GM21786 (cell line): ENCODE data around the gene RPS25.
"Not testable (repeated sequence)": the region's sequence is repeated elsewhere in the genome, so short reads cannot be mapped to it uniquely, and the experiment has no call there.

ENCODE experiments used
- ATAC-seq: cut with Tn5 transposase; IDR thresholded peaks from one replicate; pipeline ENCODE4 v1.9.1; 2021; ENCODE audit not compliant: unreplicated experiment

The RPS25 gene

DNA sequence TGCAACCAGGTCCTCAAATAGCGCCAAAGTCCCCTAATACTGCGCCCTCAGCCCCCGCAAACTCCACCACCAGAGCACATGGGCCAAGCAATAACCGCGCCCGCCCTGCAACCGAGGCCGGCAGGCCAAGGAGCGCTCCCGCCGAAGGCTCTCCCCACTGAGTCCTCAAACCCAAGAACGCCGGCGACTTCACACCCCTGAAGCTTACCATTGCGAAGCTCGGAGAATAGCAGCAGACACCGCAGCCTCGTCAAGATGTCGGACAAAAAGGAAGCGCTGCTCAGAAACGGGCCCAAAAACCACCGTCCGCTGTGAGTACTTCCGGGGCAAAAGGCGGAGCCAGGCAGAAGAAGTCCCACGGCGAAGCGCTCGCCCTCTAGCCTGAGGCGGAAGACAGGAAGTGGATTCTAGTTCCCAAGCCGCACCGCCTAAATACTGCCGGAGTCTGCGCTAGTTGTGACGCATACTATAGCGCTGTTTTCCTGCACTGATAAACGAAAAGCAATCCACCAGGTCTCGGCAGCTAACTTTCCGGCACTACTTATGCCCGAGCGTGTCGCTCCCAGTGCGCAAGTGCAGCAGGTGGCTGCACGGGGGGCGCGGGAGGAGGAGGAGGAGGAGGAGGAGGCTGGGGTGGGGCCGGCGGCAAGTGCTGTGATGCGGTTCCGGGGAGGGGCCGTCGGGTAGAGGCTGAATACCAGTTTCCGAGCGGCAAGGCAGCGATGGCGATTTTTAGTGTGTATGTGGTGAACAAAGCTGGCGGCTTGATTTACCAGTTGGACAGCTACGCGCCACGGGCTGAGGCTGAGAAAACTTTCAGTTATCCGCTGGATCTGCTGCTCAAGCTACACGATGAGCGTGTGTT is at the start of gene RPS25, which contains the start of gene TRAPPC4:
RPS25 (minus strand) TSS at position 270 of the 865 bp plus-strand sequence; CDS start at position 211, 59 bp downstream.
TRAPPC4 (plus strand) TSS at position 693 of the 865 bp plus-strand sequence; CDS start at position 723, 30 bp downstream.
- ATAC-seq = peak; percentile 90

DNA sequence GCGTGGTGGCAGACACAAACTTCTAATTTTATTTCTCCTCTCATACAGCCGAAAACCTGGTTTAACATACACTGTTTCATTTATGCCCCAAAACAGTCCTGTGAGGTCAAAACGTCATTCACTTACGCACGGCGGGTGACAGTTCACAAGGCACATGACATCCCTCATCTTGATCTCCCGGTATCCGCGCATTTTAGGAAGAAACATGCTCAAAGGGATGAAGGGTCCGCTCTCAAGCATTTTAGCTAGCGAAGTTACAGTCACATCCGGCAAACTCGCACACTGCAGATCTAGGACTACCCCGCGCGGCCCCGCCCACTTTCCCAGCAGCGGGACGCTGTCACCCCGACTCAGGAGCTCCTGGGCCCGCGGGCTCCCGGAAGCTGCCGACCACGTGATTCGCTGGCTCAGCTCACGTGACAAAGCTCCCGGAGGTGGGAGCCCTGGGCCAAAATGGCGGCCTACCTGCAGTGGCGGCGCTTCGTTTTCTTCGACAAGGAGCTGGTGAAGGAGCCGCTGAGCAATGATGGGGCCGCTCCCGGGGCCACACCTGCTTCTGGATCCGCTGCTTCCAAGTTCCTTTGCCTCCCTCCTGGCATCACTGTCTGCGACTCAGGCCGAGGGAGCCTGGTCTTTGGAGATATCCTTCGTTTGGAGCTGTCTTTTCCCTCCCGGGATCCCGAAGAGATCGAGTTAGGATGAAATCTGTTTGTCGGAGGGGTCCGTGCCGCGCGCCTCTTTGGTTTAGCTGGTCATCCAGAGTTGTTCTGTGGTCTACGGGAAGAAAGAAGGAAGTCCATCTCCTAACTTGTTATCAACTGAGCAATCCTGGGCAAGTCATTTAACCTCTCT is 49.5 kb upstream of the RPS25 start, which contains the start of gene VPS11:
VPS11 (plus strand) TSS at position 448 of the 852 bp plus-strand sequence; CDS start at position 454, 6 bp downstream.
- peak; percentile 88 for ATAC-seq

DNA sequence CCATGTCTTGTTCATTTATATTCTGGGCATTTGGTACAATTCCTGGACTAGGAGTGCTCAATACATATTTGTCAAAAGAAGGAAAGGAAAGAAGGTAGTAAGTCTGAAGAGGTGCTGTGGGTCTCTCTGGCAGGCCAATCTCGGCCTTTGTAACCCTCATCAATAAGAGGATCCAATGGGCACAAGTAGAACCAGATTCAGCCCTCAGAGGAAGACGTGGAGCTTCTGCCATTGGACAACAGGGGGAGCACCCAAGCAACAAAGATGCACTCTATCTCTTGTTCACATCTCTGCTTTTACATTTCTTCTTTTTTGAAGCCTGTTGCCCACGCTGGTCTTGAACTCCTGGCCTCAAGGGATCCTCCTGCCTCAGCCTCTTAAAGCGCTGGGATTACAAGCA is 47.2 kb upstream of the RPS25 start:
- no peak for ATAC-seq

DNA sequence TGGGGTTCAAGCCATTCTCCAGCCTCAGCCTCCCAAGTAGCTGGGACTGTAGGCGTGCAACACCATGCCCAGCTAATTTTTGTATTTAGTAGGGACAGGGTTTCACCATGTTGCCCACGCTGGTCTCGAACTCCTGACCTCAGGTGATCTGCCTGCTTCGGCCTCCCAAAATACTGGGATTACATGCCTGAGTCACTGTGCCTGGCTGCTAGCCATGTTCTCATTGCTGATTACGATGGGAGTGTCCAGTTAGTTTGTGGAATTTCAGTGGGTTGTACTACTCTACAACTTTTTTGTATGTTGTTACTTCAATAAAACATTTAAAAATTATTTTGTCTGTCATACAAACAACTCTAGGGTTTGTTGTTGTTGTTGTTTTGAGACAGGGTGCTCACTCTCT is 44.6 kb upstream of the RPS25 start:
- ATAC-seq = no peak

DNA sequence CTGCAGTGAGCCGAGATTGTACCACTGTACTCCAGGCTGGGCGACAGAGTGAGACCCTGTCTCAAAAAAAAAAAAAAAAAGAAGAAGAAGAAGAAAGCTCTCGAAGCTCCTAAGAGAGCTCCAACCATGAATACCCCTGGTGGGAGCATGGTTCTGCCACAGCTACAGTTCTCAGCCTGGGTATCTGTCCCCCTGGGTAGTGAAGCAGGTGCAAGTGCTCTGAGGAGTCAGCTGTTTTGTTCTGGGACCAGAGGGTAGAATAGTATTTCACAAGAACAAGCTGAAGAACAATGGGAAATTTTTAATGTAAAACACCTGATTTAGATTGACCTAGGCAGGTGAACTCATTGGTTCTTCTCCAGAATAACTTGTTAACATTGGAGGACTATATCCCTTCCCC is 43.1 kb upstream of the RPS25 start:
- no peak for ATAC-seq

DNA sequence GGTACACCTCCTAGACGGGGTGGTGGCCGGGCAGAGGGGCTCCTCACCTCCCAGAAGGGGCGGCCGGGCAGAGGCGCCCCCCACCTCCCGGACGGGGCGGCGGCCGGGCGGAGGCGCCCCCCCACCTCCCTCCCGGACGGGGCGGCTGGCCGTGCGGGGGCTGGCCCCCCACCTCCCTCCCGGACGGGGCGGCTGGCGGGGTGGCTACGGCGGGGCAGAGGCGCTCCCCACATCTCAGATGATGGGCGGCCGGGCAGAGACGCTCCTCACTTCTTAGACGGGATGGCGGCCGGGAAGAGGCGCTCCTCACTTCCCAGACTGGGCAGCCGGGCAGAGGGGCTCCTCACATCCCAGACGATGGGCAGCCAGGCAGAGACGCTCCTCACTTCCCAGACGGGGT is 41.0 kb upstream of the RPS25 start:
- not testable (repeated sequence) for ATAC-seq

DNA sequence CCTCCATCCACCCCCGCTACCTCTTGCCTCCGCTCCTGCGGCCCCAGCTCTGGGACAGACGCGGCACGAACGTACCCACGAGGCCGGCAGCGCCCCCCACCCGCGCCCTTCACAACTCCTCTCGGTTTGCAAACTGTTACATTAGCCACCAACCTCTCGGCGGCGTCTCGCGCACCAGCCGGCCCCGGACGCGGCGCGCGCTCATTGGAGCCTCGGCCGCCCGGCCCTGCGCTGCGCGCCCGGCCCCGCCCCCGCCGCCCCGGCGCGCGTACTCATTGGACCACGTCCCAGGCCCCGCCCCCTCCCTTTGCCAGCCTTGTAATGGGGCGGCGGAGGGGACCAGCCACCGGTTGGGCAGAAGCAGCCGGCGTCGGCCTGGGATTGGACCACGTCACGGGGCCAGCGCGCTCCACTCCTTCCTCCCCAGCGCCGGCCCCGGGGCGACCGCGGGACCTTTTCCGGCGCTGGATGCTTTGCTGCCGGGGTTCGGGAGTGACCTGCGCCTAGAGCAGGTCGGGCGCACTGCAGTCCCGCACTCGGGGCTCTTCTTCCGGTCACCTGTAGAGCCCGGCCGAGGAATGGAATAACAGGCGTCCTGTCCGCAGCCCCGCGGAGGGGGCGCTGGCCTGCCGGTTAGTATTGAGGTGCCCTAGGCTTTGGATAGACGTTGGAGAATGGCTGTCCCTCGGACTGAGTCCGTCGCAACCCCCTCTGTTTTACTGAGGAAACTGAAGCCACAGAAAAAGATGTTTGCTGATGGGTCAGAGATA is 39.0 kb upstream of the RPS25 start, which contains the start of gene HYOU1:
HYOU1 (minus strand) TSS at position 206 of the 770 bp plus-strand sequence. CDS start 1,045 bp downstream, outside the sequence.
- ATAC-seq = peak; percentile 88

DNA sequence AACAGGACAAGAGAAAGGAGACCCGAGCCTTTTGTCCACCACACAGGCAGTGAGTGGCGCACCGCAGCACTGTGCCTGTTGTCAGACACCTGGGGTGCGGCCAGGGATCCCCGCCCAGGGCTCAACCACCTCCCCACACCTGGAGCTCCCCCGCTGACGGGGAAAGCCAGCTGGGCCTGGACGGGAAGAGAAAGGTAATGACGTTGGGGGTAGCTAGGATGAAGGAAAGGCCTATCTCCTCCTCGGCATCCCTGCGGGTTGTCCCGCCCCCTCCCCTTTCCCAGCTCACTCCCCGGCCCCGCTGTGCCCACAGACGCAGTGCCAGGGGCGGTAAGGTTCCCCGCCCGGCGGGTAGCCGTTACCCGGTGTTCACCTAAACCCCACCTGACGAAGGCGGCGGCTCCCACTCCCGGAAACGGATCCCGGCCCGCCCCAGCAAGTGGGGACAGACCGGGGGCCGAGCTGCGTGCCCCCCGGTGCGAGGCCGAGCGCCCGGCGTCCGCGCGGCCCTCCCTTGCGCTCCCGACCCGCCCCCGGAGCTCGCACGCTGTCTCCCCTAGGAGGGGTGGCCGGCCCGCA is 38.4 kb upstream of the RPS25 start:
- peak; percentile 1 for ATAC-seq

DNA sequence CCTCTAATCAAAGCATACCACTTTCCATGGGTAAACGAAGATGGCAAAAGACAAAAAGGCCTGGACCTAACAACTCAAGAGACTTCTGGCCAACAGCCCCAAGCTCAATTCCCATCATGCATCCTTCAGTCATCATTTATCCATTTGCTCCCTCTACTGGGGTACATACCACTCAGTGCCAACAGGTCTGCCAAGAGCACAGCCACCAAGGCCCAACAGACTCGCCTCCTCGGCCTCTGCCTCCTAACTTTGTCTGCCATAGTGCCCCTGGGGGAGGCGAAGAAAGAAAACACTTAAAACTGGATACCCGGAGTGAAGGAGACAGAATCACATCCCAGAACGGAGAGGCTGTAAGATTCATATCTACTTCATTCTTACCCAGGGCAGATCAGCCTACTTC is 37.8 kb upstream of the RPS25 start:
- ATAC-seq = no peak

DNA sequence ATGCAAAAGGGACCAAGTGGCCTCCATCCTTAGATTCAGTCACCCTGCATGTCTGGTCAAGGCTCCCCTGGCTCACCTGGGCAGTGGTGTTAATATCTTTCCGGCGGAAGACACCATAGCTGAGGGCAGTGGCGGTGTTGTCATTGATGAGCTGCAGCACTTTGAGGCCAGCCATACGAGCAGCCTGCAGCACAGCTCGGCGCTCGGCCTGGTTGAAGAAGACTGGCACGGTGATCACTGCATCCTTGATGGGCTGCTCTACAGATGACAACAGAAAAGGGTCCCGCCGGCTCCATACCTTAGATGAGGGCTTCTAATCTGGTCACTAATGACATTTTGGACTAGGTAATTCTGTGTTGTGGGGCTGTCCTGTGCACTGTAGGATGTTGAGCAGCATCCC is 36.3 kb upstream of the RPS25 start:
- no peak for ATAC-seq

DNA sequence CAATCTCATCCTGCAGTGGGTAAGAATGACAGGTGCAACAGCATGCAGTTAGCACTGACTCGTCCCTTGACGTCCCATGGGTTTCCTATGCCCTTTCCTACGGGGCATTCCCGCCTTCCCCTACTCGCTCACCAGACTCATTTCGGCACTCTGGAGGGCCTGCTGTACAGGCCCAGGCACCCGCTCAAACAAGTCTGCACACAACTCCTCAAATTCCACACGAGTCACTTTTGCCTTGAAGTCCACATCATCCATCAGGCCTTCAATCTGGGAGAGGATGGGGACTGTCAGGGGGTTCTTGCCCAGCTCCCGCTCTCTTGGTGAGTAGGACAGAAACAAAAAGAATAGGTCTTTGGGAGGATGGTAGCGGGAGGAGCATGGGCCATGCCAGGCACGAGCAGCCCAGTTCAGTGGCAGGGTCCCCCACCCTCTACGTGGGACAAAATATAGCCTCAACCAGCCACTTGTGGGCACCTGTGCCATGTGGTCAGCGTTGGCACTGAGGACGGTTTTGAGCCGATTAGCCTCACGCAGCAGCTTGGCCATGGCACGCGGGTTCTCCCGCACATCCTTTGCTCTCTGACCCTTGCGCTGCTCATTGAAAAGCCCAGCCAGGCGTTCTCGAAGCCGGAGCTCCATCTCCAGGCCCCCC is 34.1 kb upstream of the RPS25 start:
- ATAC-seq = no peak

DNA sequence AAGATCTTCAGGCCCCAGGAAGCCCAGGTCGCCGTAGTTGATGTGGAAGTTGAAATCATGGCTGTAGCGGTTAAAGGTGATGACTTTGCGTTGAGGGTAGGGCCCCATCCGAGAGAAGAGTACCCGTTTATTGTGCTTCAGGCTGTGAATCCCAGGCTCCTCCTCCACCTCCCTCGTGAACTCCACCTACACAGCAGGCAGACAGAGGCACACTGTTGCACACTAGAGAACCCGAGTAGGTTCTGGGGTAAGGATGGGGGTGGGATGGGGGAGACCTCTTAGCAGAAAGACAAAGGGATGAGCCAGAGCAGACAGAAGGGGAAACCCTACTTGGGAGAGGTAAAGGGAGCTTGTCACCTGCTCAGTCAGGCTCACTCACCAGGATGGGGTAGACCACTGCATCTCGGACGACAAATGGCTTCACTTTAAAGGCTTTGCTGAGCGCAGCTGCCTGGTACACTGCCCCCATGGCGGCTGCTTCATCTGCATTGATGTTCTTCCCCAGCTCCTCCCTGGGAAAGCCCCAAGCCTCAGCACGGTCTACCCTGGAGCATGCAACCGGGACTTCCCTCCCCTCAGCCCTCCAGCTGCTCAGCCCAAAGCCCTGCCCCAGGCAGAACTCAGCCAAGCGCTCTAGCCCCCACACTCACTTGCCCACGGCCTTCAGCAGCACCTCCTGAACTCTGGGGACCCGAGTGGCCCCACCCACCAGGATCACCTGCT is 33.5 kb upstream of the RPS25 start:
- peak; percentile 68 for ATAC-seq

DNA sequence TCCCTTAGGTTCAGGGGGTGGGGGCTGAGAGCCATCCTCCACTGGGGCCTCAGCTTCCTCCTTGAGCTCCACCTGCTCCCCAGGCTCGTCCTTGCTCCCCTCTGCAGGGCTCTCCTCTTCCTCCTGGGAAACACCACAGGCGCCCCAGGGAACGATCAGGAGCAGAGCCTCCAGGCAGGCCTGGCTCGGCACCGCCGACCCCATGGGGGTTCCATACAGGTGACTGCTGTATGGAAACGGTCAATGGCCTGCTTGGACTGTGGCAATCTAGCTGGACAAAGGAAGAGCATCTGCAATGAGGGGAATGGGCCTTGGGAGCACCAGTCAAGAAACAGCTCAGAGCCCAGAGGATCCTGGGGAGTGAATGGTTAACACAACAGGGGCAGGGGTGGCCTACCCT is 30.9 kb upstream of the RPS25 start:
- no peak for ATAC-seq

DNA sequence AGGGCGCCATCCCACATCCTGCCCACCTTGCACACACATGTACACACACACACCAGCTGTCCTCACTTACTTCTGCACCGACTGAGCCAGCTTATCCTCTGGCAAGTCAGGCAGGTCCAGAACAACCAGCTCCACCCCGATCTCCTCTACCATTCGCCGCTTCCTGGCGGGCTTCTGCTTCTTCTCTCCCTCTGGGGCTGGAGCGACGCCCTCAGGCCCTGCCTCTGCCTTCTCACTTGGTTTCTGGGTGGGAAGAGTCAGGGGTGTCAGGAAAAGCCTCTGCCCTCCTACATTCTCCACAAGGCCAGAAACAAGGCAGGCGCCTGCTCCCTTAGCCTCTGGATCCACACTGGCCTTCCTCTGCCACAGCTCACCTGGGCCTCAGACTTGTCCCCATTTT is 30.5 kb upstream of the RPS25 start:
- no peak for ATAC-seq

DNA sequence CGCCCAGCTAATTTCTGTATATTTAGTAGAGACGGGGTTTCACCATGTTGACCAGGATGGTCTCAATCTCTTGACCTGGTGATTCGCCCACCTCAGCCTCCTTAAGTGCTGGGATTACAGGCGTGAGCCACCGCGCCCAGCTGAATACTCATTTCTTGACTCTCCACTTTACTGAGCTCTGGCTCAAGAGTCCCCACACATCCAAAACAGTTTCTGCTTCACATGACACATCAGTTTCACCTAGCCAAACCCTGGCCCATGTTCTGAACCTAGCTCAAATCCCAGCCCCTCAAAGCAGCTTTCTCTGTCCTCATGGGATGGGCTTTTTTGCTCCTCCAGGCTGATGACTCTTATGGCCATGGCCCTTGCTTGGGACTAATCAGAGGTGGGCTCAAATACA is 29.1 kb upstream of the RPS25 start:
- no peak for ATAC-seq

DNA sequence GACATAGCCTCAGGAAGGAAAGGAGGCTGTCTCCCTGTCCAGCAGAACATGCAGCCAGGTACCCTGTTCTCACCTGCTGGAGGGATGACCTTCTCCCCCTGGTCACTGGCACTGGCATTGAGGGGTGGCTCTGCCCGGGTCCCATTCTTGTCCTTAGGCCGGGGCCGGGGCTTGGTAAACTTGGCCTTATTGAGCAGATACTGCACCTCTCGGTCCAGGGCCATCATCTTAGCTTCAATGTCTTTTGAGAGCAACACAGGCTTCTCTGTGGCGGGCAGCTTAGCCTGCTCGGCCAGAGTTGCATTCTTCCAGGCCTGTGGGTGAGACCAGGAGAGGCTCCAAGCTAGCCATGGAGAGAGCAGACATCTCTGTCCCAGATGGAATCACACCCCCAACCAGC is 28.3 kb upstream of the RPS25 start:
- no peak for ATAC-seq

DNA sequence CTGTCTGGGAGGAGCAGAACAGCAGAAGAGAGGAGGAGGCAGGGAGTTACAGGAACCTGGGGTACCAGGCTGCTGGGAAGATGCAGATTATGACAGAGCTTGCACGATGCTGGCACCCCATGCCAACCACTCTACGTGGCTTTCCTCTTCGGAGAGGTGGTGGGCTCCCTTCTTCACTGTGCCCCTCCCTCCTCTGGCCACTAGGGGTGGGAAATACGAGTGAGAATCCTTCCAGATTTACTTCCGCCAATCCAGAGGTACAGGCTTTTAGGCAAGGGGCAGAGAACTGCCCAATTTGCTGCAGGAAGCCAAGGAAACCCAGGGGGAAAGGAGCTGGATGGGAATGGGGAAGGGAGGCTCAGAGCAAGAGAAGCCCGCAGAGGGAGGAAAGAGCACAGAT is 26.6 kb upstream of the RPS25 start:
- no peak for ATAC-seq

DNA sequence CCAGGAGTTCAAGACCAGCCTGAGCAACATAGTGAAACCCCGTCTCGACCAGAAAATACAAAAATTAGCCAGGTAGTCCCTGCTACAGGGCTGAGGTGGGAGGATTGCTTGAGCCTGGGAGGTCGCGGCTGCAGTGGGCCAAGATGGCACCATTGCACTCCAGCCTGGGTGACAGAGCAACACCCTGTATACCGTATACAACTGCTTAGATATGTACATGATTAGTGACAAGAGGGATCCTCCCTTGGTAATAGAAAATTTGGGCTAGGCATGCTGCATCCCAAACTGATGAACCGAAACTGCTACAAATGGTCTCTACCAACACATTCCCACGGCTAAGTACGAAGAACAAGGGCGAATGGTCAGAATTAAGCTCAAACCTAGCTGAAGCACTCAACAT is 24.8 kb upstream of the RPS25 start:
- no peak for ATAC-seq

DNA sequence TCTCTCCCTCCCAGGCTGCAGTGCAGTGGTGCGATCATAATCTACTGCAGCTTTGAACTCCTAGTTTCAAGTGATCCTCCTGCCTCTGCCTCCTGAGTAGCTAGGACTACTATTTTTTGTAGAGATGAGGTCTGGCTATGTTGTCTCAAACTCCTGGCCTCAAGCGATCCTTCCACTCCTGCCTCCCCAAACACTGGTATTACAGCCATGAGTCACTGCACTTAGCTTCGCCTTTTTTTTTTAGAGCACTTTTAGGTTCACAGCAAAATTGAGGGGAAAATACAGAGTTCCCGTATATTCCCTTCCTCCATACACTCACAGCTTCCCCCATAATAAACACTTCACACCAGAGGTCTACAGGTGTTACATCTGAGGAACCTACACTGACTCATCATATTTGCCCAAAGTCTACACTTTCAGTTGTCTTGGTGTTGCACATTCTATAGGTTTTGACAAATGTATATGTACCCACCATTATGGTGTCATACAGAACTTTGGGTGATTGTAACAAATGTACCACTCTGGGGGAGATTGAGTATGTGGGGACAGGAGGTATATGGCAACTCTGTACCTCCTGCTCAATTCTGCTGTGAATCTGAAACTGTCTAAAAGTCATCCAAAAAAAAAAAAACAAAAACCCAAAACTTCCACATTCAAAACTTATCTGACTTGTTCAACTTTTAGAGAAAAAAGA is 23.8 kb upstream of the RPS25 start:
- ATAC-seq = no peak
